H1 (cell line): Measurements from ENCODE around the gene ZBTB44. TPM values are rescaled to one million over a fixed set of nuclear protein-coding genes. Genes with fewer than 3 reads are reported as not detected.

Experiments
- CTCF ChIA-PET: fragments of 300-600 bp; sonication (Branson Sonifier 250); formaldehyde crosslinking; loops from one replicate; lab custom pipeline; 2021; ENCODE audit not compliant: partially characterized antibody; lab: Charles Lee
- POLR2A ChIA-PET: fragments of 300-600 bp; sonication (Branson Sonifier 250); formaldehyde crosslinking; loops from one replicate; lab custom pipeline; 2021; ENCODE audit warnings: inconsistent platforms; ENCODE audit not compliant: partially characterized antibody; lab: Charles Lee
- DNase-seq, 2 experiments: peaks; one replicate each; pipeline versions ENCODE4 v3.0.0 to v3.0.0-alpha.2; 2010 to 2022; ENCODE audit warnings: low spot score in 2 of 2, low read depth in 1 of 2, mixed read lengths in 1 of 2
- FAIRE-seq: peaks from 2 replicates; lab custom pipeline; 2011; peaks lifted over from hg19 to GRCh38; lab: Jason Lieb, UNC
- H2AFZ ChIP-seq: 2 replicates; pipeline ENCODE4 v1.8.1; 2012; ENCODE audit warnings: low read length, inconsistent platforms
- H2AK5ac ChIP-seq: 2 replicates; pipeline ENCODE4 v1.6.1; 2013; ENCODE audit warnings: low read depth, low read length
- H2BK120ac ChIP-seq: replicated peaks from 2 replicates; pipeline ENCODE3; 2013; ENCODE audit warnings: low read depth, low read length, inconsistent platforms
- H2BK12ac ChIP-seq: 2 replicates; pipeline ENCODE4 v1.6.1; 2013; ENCODE audit warnings: low read depth, low read length
- H2BK15ac ChIP-seq: 2 replicates; pipeline ENCODE4 v1.6.1; 2013; ENCODE audit warnings: low read length
- H2BK20ac ChIP-seq: 2 replicates; pipeline ENCODE4 v1.6.1; 2013; ENCODE audit warnings: low read length
- H2BK5ac ChIP-seq: 2 replicates; pipeline ENCODE4 v1.6.1; 2013; ENCODE audit warnings: low read depth, low read length
- H3K14ac ChIP-seq: 2 replicates; pipeline ENCODE4 v1.6.1; 2013; ENCODE audit warnings: inconsistent platforms; ENCODE audit not compliant: insufficient read length
- H3K18ac ChIP-seq: 2 replicates; pipeline ENCODE4 v1.6.1; 2013; ENCODE audit warnings: low read length; ENCODE audit errors: extremely low read depth
- H3K23ac ChIP-seq: 2 replicates; pipeline ENCODE4 v1.6.1; 2013; ENCODE audit warnings: inconsistent platforms; ENCODE audit not compliant: insufficient read length
- H3K23me2 ChIP-seq: 2 replicates; pipeline ENCODE4 v1.6.1; 2013; ENCODE audit warnings: low read depth, low read length
- H3K27ac ChIP-seq: 2 replicates; pipeline ENCODE4 v1.6.1; 2011; ENCODE audit warnings: low read depth, low read length, inconsistent platforms
- H3K27me3 ChIP-seq, 4 experiments: replicated peaks in 1 of 4; 1 replicate in 1 of 4; 2 replicates in 3 of 4; pipeline versions ENCODE4 v1.6.1 to v1.8.1; 2011 to 2013; ENCODE audit warnings: low read length in 3 of 4, mild to moderate bottlenecking in 3 of 4, inconsistent platforms in 2 of 4, mixed read lengths in 2 of 4, moderate library complexity in 1 of 4; ENCODE audit not compliant: control insufficient read depth in 3 of 4, insufficient read depth in 3 of 4; ENCODE audit errors: extremely low read depth in 1 of 4
- H3K36me3 ChIP-seq, 4 experiments: 2 replicates each; pipeline versions ENCODE4 v1.6.1 to v1.8.1; 2011 to 2013; ENCODE audit warnings: mild to moderate bottlenecking in 4 of 4, low read length in 3 of 4, moderate library complexity in 2 of 4, control low read depth in 1 of 4, inconsistent platforms in 1 of 4; ENCODE audit not compliant: insufficient read depth in 4 of 4, control insufficient read depth in 2 of 4
- H3K4ac ChIP-seq: replicated peaks from 2 replicates; pipeline ENCODE3; 2013; ENCODE audit warnings: low read length, low read depth, mixed read lengths, inconsistent platforms; ENCODE audit not compliant: insufficient read length
- H3K4me1 ChIP-seq, 4 experiments: replicated peaks in 1 of 4; 1 replicate in 1 of 4; 2 replicates in 3 of 4; pipeline versions ENCODE4 v1.6.1 to v1.8.1; 2011 to 2013; ENCODE audit warnings: low read length in 3 of 4, inconsistent platforms in 2 of 4, mixed read lengths in 1 of 4; ENCODE audit not compliant: insufficient read depth in 4 of 4, control insufficient read depth in 3 of 4
- H3K4me2 ChIP-seq, 2 experiments: 2 replicates each; pipeline versions ENCODE4 v1.6.1 to v1.8.1; 2011 to 2013; ENCODE audit warnings: low read depth in 2 of 2, low read length in 2 of 2, control low read depth in 1 of 2, inconsistent platforms in 1 of 2, mild to moderate bottlenecking in 1 of 2; ENCODE audit not compliant: insufficient read depth in 1 of 2
- H3K4me3 ChIP-seq, 4 experiments: fragments of 200-600, 300-600 bp in 1 of 4; sonication (generic), shearing (Covaris generic), sonication (Bioruptor Twin) in 1 of 4; 2 replicates each; pipeline versions ENCODE4 v1.5.1 to v1.8.1; 2011 to 2016; ENCODE audit warnings: low read length in 4 of 4, low read depth in 3 of 4, control low read depth in 2 of 4, inconsistent platforms in 2 of 4, mild to moderate bottlenecking in 2 of 4, mixed read lengths in 1 of 4, moderate library complexity in 1 of 4; ENCODE audit not compliant: insufficient read depth in 2 of 4; ENCODE audit errors: extremely low read depth in 1 of 4
- H3K56ac ChIP-seq: replicated peaks from 2 replicates; pipeline ENCODE3; 2013; ENCODE audit warnings: low read depth, mild to moderate bottlenecking, mixed read lengths, low read length, inconsistent platforms; ENCODE audit not compliant: insufficient read length
- H3K79me1 ChIP-seq: 2 replicates; pipeline ENCODE4 v1.6.1; 2013; ENCODE audit warnings: low read depth, low read length, control low read depth
- H3K79me2 ChIP-seq, 2 experiments: 2 replicates each; pipeline versions ENCODE4 v1.6.1 to v1.8.1; 2012 to 2013; ENCODE audit warnings: low read length in 2 of 2, mild to moderate bottlenecking in 2 of 2, inconsistent platforms in 1 of 2; ENCODE audit not compliant: insufficient read depth in 2 of 2, control insufficient read depth in 1 of 2
- H3K9ac ChIP-seq, 4 experiments: replicated peaks in 1 of 4; 1 replicate in 1 of 4; 2 replicates in 3 of 4; pipeline versions ENCODE4 v1.6.1 to v1.8.1; 2011 to 2013; ENCODE audit warnings: low read depth in 3 of 4, low read length in 3 of 4, control low read depth in 2 of 4, mild to moderate bottlenecking in 2 of 4, moderate library complexity in 2 of 4, inconsistent platforms in 1 of 4; ENCODE audit errors: extremely low read depth in 1 of 4
- H3K9me3 ChIP-seq, 2 experiments: 2 replicates each; pipeline versions ENCODE4 v1.6.1 to v1.8.1; 2012 to 2013; ENCODE audit warnings: mild to moderate bottlenecking in 2 of 2, moderate library complexity in 2 of 2, control low read depth in 1 of 2, inconsistent platforms in 1 of 2, low read depth in 1 of 2, low read length in 1 of 2, mixed read lengths in 1 of 2; ENCODE audit not compliant: insufficient read depth in 2 of 2
- H4K20me1 ChIP-seq, 2 experiments: replicated peaks in 1 of 2; 2 replicates each; pipeline versions ENCODE3 to v1.8.1; 2011 to 2013; ENCODE audit warnings: inconsistent platforms in 2 of 2, low read length in 2 of 2, mild to moderate bottlenecking in 1 of 2; ENCODE audit not compliant: insufficient read depth in 2 of 2, control insufficient read depth in 1 of 2
- H4K5ac ChIP-seq: 2 replicates; pipeline ENCODE4 v1.6.1; 2013; ENCODE audit warnings: low read length, low read depth, mixed read lengths, inconsistent platforms; ENCODE audit not compliant: insufficient read length
- H4K8ac ChIP-seq: 2 replicates; pipeline ENCODE4 v1.8.0; 2013; ENCODE audit warnings: mild to moderate bottlenecking, moderate library complexity, low read length, inconsistent platforms; ENCODE audit not compliant: insufficient read depth; ENCODE audit errors: extremely low read depth
- H4K91ac ChIP-seq: replicated peaks from 2 replicates; pipeline ENCODE3; 2013; ENCODE audit warnings: low read length, mixed read lengths, inconsistent platforms; ENCODE audit not compliant: insufficient read length
- CHD1 ChIP-seq: IDR thresholded peaks from 2 replicates; pipeline ENCODE4 v1.6.1; 2012; ENCODE audit warnings: low read depth, low read length, improper control_type of control experiment
- CHD2 ChIP-seq: IDR thresholded peaks from 2 replicates; pipeline ENCODE4 v1.6.1; 2012; ENCODE audit warnings: low read length, improper control_type of control experiment
- EGR1 ChIP-seq: IDR thresholded peaks from 2 replicates; pipeline ENCODE4 v1.6.1; 2011; ENCODE audit warnings: low read depth, low read length, borderline replicate concordance
- GTF2F1 ChIP-seq: IDR thresholded peaks from 2 replicates; pipeline ENCODE4 v1.6.1; 2012; ENCODE audit warnings: low read depth, low read length, improper control_type of control experiment, borderline replicate concordance
- JUN ChIP-seq: IDR thresholded peaks from 2 replicates; pipeline ENCODE4 v1.6.1; 2011; ENCODE audit warnings: low read depth, mild to moderate bottlenecking, improper control_type of control experiment, low read length
- MAX ChIP-seq: IDR thresholded peaks from 2 replicates; pipeline ENCODE4 v1.6.1; 2012; ENCODE audit warnings: inconsistent platforms
- RAD21 ChIP-seq, 2 experiments: IDR thresholded peaks in 1 of 2; conservative IDR thresholded peaks in 1 of 2; 2 replicates each; pipeline ENCODE4 v1.6.1; 2011; ENCODE audit warnings: low read depth in 2 of 2, low read length in 2 of 2, improper control_type of control experiment in 1 of 2, inconsistent platforms in 1 of 2, mild to moderate bottlenecking in 1 of 2, moderate library complexity in 1 of 2
- SIN3A ChIP-seq, 2 experiments: IDR thresholded peaks in 1 of 2; conservative IDR thresholded peaks in 1 of 2; 2 replicates each; pipeline ENCODE4 v1.6.1; 2011 to 2012; ENCODE audit warnings: low read length in 2 of 2, improper control_type of control experiment in 1 of 2, low read depth in 1 of 2, mild to moderate bottlenecking in 1 of 2
- SP2 ChIP-seq: IDR thresholded peaks from 2 replicates; pipeline ENCODE4 v1.6.1; 2012; ENCODE audit warnings: mild to moderate bottlenecking, low read length, inconsistent platforms
- WGBS, 2 experiments: shearing (Covaris generic) in 1 of 2; methylation state at CpG; one replicate each; pipeline versions ENCODE4 v1.1.6 to v1.1.7; 2013 to 2015; ENCODE audit warnings: low lambda C conversion rate in 2 of 2, mixed read lengths in 2 of 2, inconsistent platforms in 1 of 2, low coverage in 1 of 2, missing lambda C conversion rate in 1 of 2; ENCODE audit not compliant: insufficient replicate concordance in 2 of 2, insufficient coverage in 1 of 2, insufficient read length in 1 of 2; ENCODE audit errors: extremely low coverage in 1 of 2, missing lambda C conversion rate in 1 of 2; 5-methylcytosine and 5-hydroxymethylcytosine counted together
- polyA plus RNA-seq, 7 experiments: library from polyadenylated mRNA; depleted of rRNA in 3 of 7; stranded (reverse) in 5 of 7; unstranded in 2 of 7; fragments of >200 nt in 5 of 7; fragments of 200-250 nt in 2 of 7; gene quantifications; 1 replicate in 5 of 7; 2 replicates in 1 of 7; 4 replicates in 1 of 7; pipeline versions ENCODE4 v1.2.1 to v1.2.3, GENCODE V29; 2011 to 2013; ENCODE audit warnings: missing spikeins in 2 of 7, mixed read lengths in 2 of 7
- total RNA-seq: library from RNA; stranded (reverse); fragmentation: NEBNext Ultra II Directional; extraction: Animal tissue kit (Norgen Biotek cat#: 25700); gene quantifications from 2 replicates; pipeline ENCODE4 v1.2.1, GENCODE V29; 2021

ZBTB44 gene
- total and polyA plus RNA-seq, 2 of the 8 experiments (the other 6 are each of a cell fraction or from before 2014, with no cell fraction given): 37.2 to 158 TPM

- peak; percentile 31 to 96 for DNase-seq
- no peak overlapping the region for H3K14ac ChIP-seq
- H3K27me3 ChIP-seq: no peaks in the 10 kb centered on the region
- H3K9me3 ChIP-seq: no peaks in the 10 kb centered on the region
- no peak overlapping the region for H2AFZ ChIP-seq
- peak overlapping the region; percentile 18; the same call in 1 of the 2 replicates for H2BK12ac ChIP-seq
- H2BK120ac ChIP-seq: peak overlapping the region; percentile 40
- H3K23me2 ChIP-seq: no peaks in the 10 kb centered on the region
- no peak overlapping the region for H3K27ac ChIP-seq
- H3K9ac ChIP-seq: no peak overlapping the region
- no peaks in the 10 kb centered on the region for H3K79me2 ChIP-seq
- peak overlapping the region; percentile 80 for H3K4ac ChIP-seq
- no peak overlapping the region for H4K5ac ChIP-seq
- H2BK5ac ChIP-seq: peak overlapping the region; percentile 14; the same call in 1 of the 2 replicates
- H3K23ac ChIP-seq: no peak overlapping the region
- no peak overlapping the region for H3K4me3 ChIP-seq
- H2BK20ac ChIP-seq: peak overlapping the region; percentile 40; the same call in 1 of the 2 replicates
- ChIA-PET CTCF (interaction anchor here (0.8 to 2.5 kb wide), 31 partner anchors 8 to 663 kb away, joined by 3 to 22 read pairs (median 5); partner anchors contain the start of gene ADAMTS8), POLR2A (interaction anchor here (1.0 kb wide), 1 partner anchor 217 kb away, joined by 5 read pairs; no protein-coding TSS in a partner anchor)
- H3K18ac ChIP-seq: peak overlapping the region; percentile 53
- FAIRE-seq: peak; percentile 13
- H4K91ac ChIP-seq: peak overlapping the region; percentile 89
- H4K20me1 ChIP-seq: peaks cover 0 to 3% of the 10 kb centered on the region in 2 experiments
- 45% methylated on average over 28 of the region's 28 CpGs; no CpG with 5 or more reads in 1 of the 2 experiments for WGBS, 2 experiments
- peak overlapping the region; percentile 72; the same call in 1 of the 2 replicates for H2BK15ac ChIP-seq
- H3K4me1 ChIP-seq: peaks cover 0 to 16% (median 12%) of the 10 kb centered on the region in 4 experiments; a peak in 6 of 7 replicates
- no peak overlapping the region for H4K8ac ChIP-seq
- H3K79me1 ChIP-seq: no peaks in the 10 kb centered on the region
- no peak overlapping the region for H3K56ac ChIP-seq
- no peak overlapping the region for H3K4me2 ChIP-seq
- H3K36me3 ChIP-seq: no peaks in the 10 kb centered on the region; a peak in 1 of 8 replicates
- peak overlapping the region; percentile 58; the same call in 1 of the 2 replicates for H2AK5ac ChIP-seq
- TF ChIP-seq JUN: 0 out of 2 replicates have a peak, but pooled peaks have one; percentile 35
- peak; percentile 21; the same call in 1 of the 2 replicates for TF ChIP-seq EGR1
- 0 out of 2 replicates have a peak, but pooled peaks have one; percentile 44 for TF ChIP-seq CHD2
- no peak for TF ChIP-seq SP2
- no peak for TF ChIP-seq CHD1
- TF ChIP-seq RAD21 (IDR thresholded peaks at IDR 0.05 in 1 of 2, conservative IDR thresholded peaks at IDR 0.05 in 1 of 2; ENCODE audit: low read depth in 2 of 2, low read length in 2 of 2): peak; percentile 99
- TF ChIP-seq GTF2F1: no peak
- TF ChIP-seq SIN3A (conservative IDR thresholded peaks at IDR 0.05 in 1 of 2, IDR thresholded peaks at IDR 0.05 in 1 of 2; ENCODE audit: low read depth in 1 of 2, low read length in 2 of 2): peak in 1 of 2 experiments; percentile 45; a peak in 1 of 4 replicates
- TF ChIP-seq MAX: peak; percentile 36; the same call in 1 of the 2 replicates
These were observed 101.4 kb downstream of the ZBTB44 start for GRCh38 chr11:130213143-130213978.
